ENCODE data around the gene ZNF397. TPM values are rescaled to one million over a fixed set of nuclear protein-coding genes. Genes with fewer than 3 reads are reported as not detected.

ZNF397 gene
- 8.0 and 11.8 TPM in 2 replicates for total RNA-seq (2014; rRNA removed; shearing (Covaris generic))
- 14.9 and 15.6 TPM in 2 replicates for total RNA-seq (2022)
- percentile 67 among the genes with signal in this experiment for Bru-seq, nascent RNA
- BruChase-seq, experiment 1, labeled RNA remaining after a 6-hour chase = percentile 67 among the genes with signal in this experiment
- percentile 76 among the genes with signal in this experiment for BruChase-seq, experiment 2, labeled RNA remaining after a 2-hour chase
- long read RNA-seq, partial matches to known transcripts = 0 of 7 reads
- long read RNA-seq, other reads (novel, unspliced or antisense) = 6 of 7 reads

DNA sequence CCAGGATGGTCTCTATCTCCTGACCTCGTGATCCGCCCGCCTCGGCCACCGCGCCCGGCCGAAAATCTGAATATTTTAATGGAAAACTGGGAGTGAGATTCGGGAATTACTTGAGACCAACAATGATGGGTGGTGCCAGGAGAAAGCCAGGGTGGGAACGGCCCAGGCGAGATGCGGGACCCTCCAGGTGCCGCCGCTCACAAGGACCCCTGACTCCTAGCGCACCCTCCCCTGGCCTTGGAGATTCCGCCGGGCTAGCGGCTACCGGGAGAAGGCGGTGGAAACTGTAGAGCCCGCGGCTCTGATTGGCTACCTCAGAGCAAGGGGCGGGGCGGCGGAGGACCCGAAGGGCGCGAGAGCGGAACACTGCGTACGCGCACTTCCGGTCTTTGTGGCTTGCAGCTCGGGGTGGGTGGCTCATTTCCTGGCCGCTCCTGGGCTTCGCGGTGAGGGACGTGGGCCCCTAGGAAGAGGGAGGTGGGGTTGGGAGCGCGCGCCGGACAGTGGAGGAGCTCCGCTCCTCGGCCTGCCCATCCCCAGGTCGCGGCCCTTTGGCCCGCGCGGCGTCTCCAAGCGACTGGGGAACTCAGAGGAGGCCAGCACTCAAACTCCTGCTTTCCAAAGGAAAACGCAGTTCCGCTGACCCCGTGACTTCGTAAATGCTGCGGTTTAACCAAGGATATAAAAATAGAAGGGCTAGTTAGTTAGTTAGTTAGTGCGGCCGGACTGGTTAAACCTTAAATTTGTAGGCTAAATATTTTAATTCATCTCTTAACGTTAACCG lies at the start of gene ZNF397:
ZNF397 (plus strand) TSS at position 371 of the 784 bp plus-strand sequence. CDS start 1,437 bp downstream, outside the sequence.
- H3K4me2 ChIP-seq (ENCODE audit: low read length) = peak within 1 kb of the TSS; percentile 75
- peaks cover 40% of the 10 kb centered on the region for H3K36me3 ChIP-seq (ENCODE audit: insufficient read depth, low read length)
- ChIA-PET POLR2A (interaction anchor here (0.6 to 1.5 kb wide), 5 partner anchors 43 to 596 kb away, joined by 3 to 8 read pairs (median 4); no protein-coding TSS in a partner anchor), CTCF (ENCODE audit: unreplicated experiment) (no interaction called here)
- intact Hi-C loops (cut with micrococcal nuclease; ENCODE audit: unreplicated experiment) = loop anchor here (2.0 to 5.0 kb wide), 3 partner anchors 51 to 210 kb away; partner anchors contain the start of genes ZNF24 and ZSCAN30
- H3K9me3 ChIP-seq (ENCODE audit: low read length) = peaks cover 7% of the 10 kb centered on the region
- H3K4me1 ChIP-seq (ENCODE audit: insufficient read depth, low read length, poor library complexity, severe bottlenecking) = peaks cover 5% of the 10 kb centered on the region
- TF ChIP-seq, protein P1, sequence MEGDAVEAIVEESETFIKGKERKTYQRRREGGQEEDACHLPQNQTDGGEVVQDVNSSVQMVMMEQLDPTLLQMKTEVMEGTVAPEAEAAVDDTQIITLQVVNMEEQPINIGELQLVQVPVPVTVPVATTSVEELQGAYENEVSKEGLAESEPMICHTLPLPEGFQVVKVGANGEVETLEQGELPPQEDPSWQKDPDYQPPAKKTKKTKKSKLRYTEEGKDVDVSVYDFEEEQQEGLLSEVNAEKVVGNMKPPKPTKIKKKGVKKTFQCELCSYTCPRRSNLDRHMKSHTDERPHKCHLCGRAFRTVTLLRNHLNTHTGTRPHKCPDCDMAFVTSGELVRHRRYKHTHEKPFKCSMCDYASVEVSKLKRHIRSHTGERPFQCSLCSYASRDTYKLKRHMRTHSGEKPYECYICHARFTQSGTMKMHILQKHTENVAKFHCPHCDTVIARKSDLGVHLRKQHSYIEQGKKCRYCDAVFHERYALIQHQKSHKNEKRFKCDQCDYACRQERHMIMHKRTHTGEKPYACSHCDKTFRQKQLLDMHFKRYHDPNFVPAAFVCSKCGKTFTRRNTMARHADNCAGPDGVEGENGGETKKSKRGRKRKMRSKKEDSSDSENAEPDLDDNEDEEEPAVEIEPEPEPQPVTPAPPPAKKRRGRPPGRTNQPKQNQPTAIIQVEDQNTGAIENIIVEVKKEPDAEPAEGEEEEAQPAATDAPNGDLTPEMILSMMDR (conservative IDR thresholded peaks at IDR 0.05; ENCODE audit: low read length) = no peak
- TF ChIP-seq EZH2phosphoT487 (IDR thresholded peaks at IDR 0.05; ENCODE audit: borderline replicate concordance, low read depth, low read length) = no peak
- peak; percentile 92 for DNase-seq (ENCODE audit: low spot score)
- peak within 1 kb of the TSS; percentile 86 for H2AFZ ChIP-seq (ENCODE audit: low read length)
- H3K27ac ChIP-seq (ENCODE audit: low read depth, low read length, poor library complexity, severe bottlenecking) = peak within 1 kb of the TSS; percentile 59
- no peaks in the 10 kb centered on the region for H3K9me2 ChIP-seq (ENCODE audit: insufficient read depth, low read length)
- peak within 1 kb of the TSS; percentile 92 for H3K4me3 ChIP-seq (ENCODE audit: low read depth, low read length, poor library complexity, severe bottlenecking)
- no peaks in the 10 kb centered on the region for H4K20me1 ChIP-seq (ENCODE audit: insufficient read depth, low read length)
- peaks cover 13% of the 10 kb centered on the region; the same call in 1 of the 2 replicates for H3K79me2 ChIP-seq (ENCODE audit: insufficient read depth, low read depth, low read length)
- BruUV-seq (replicated peaks) = no TSS peak

DNA sequence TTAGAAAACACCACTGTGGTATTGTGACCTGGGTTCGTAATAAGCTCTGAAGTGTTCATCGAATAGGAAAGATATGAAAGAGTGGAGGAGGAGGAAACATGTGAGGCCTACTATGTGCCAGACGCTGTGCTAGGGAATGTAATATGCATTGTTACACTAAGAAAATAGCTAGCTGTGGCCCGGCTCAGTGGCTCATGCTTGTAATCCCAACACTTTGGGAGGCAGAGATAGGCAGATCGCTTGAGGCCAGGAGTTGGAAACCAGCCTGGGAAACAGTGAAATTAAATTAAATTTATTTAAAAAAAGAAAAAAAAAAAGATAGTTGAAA lies 49.2 kb upstream of the ZNF397 start:
- BruUV-seq (replicated peaks) = no TSS peak
- ChIA-PET POLR2A (interaction anchor here (0.6 kb wide), 1 partner anchor 11 kb away, joined by 3 read pairs; no protein-coding TSS in a partner anchor), CTCF (ENCODE audit: unreplicated experiment) (no interaction called here)

More for the DNA sequence above, 49.2 kb upstream of the ZNF397 start:
- Histone ChIP-seq H3K27ac (ENCODE audit: low read depth, low read length, poor library complexity, severe bottlenecking) (no peak overlapping the region), H3K36me3 (ENCODE audit: insufficient read depth, low read length) (no peaks in the 10 kb centered on the region), H2AFZ (ENCODE audit: low read length) (peak overlapping the region; percentile 36; the same call in 1 of the 2 replicates), H3K4me3 (ENCODE audit: low read depth, low read length, poor library complexity, severe bottlenecking) (no peak overlapping the region), H3K9me3 (ENCODE audit: low read length) (no peaks in the 10 kb centered on the region), H4K20me1 (ENCODE audit: insufficient read depth, low read length) (no peaks in the 10 kb centered on the region), H3K4me1 (ENCODE audit: insufficient read depth, low read length, poor library complexity, severe bottlenecking) (no peaks in the 10 kb centered on the region), H3K79me2 (ENCODE audit: insufficient read depth, low read depth, low read length) (no peaks in the 10 kb centered on the region), H3K9me2 (ENCODE audit: insufficient read depth, low read length) (no peaks in the 10 kb centered on the region), H3K4me2 (ENCODE audit: low read length) (no peak overlapping the region)
- TF ChIP-seq EZH2phosphoT487 (IDR thresholded peaks at IDR 0.05; ENCODE audit: borderline replicate concordance, low read depth, low read length) = no peak
- TF ChIP-seq, protein P1 (conservative IDR thresholded peaks at IDR 0.05; ENCODE audit: low read length) = no peak
- no peak for DNase-seq (ENCODE audit: low spot score)
- intact Hi-C loops (cut with micrococcal nuclease; ENCODE audit: unreplicated experiment) = no loop called here

Data from OCI-LY7 (cell line).